PC-3 (cell line): ENCODE measurements around the gene RAN.

Experiments
- CTCF ChIP-seq: fragments of 300-600 bp; sonication (generic); conservative IDR thresholded peaks from 2 replicates; pipeline ENCODE4 v1.5.1; 2017; ENCODE audit warnings: antibody characterized with exemption, low read depth, mild to moderate bottlenecking, low read length
- EZH2 ChIP-seq: fragments of 300-600 bp; sonication (generic); IDR thresholded peaks from one replicate; pipeline ENCODE4 v1.6.1; 2017; ENCODE audit warnings: antibody characterized with exemption, mild to moderate bottlenecking, low read length; ENCODE audit not compliant: unreplicated experiment

GRCh38 chr12:130924966-130925665 is 53.2 kb downstream of the RAN start:
- no peak for TF ChIP-seq CTCF
- TF ChIP-seq EZH2 = no peak
